ENCODE results near the gene FMN2.

FMN2 gene

DNA sequence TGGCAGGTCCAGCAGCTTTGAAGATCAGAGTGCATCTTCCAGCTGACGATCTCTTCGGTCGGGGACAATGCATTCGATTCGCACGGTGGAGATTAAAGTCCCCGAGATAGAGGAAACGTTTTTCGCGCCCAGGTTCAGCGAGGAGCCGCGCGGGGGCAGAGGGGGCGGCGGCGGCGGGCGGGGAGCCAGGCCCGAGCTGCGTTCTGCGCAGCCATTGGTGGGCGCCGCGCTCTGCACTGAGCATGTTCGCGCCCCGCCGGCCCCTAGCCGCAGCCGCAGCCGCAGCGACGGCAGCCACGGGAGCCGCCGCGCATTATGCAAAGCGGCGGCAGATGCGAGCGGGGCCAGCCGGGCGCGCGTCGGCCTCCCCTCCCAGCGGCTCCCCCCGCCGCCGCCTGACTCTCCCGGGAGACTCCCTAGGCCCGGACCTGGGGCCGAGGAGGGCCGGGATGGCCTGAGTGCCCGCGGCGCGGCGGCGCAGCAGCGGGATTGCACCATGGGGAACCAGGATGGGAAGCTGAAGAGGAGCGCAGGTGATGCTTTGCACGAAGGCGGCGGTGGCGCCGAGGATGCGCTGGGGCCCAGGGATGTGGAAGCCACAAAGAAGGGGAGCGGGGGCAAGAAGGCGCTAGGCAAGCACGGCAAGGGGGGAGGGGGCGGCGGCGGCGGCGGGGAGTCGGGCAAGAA is at the start of gene FMN2:
Gene FMN2 (plus strand): TSS at position 270 of the 687 bp plus-strand sequence. CDS start 227 bp downstream, at position 497.
- Histone ChIP-seq H3K27ac (ENCODE audit: low read depth, low read length) (no peak within 1 kb of the TSS), H3K27me3 (ENCODE audit: insufficient read depth, low read length) (peaks cover 11% of the 10 kb centered on the region; the same call in 1 of the 2 replicates), H3K36me3 (ENCODE audit: insufficient read depth, low read length) (no peaks in the 10 kb centered on the region), H3K79me2 (ENCODE audit: control insufficient read depth, insufficient read depth, low read length, unreplicated experiment) (peaks cover 3% of the 10 kb centered on the region), H3K4me3 (ENCODE audit: low read depth, low read length) (peak within 1 kb of the TSS; percentile 87), H2AFZ (ENCODE audit: low read length, unreplicated experiment) (peak within 1 kb of the TSS; percentile 83), H3K4me1 (ENCODE audit: control insufficient read depth, insufficient read depth, low read length, unreplicated experiment) (peaks cover 21% of the 10 kb centered on the region)

DNA sequence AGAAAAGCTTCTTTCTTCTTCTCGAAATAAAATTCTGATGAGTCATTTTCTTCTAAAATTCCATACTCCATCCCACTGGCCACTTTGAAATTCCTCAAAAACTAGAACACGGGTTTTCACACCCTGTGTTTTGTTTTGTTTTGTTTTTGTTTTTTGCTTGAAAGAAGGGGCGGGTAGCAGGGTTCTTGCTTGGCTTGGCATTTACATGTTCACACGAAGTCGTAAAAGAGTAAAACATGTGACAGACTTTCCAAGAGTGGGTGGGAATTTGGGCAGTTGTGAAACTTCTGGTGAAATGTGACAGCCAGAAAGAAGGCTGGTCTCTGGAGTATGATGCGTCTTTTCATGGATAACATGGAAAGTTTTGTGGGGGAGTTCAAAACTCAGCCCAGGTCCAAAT is 47.1 kb upstream of the FMN2 start:
- Histone ChIP-seq H3K4me1 (ENCODE audit: control insufficient read depth, insufficient read depth, low read length, unreplicated experiment) (no peaks in the 10 kb centered on the region), H3K36me3 (ENCODE audit: insufficient read depth, low read length) (no peaks in the 10 kb centered on the region), H2AFZ (ENCODE audit: low read length, unreplicated experiment) (no peak overlapping the region), H3K27me3 (ENCODE audit: insufficient read depth, low read length) (no peaks in the 10 kb centered on the region), H3K4me3 (ENCODE audit: low read depth, low read length) (no peak overlapping the region), H3K79me2 (ENCODE audit: control insufficient read depth, insufficient read depth, low read length, unreplicated experiment) (no peaks in the 10 kb centered on the region), H3K27ac (ENCODE audit: low read depth, low read length) (no peak overlapping the region)

DNA sequence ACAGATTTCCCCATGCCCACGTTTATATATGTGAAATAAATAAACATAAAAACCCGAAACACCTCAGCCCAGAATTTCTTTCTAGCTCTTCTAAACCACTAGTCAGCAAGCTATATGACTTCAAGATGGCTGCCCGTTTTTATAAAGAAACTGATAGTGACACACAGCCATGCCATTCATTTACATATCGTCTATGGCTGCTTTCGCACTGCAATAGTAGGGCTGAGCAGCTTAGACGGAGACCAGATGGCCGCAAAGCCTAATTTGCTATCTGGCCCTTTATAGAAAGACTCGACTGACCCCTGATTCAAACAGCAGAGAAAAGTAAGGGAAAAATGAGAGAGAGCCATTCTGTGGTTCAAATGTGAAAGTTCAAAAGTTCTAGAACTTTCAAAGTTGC is 45.7 kb upstream of the FMN2 start:
- Histone ChIP-seq H2AFZ (ENCODE audit: low read length, unreplicated experiment) (no peak overlapping the region), H3K36me3 (ENCODE audit: insufficient read depth, low read length) (no peaks in the 10 kb centered on the region), H3K27ac (ENCODE audit: low read depth, low read length) (no peak overlapping the region), H3K4me1 (ENCODE audit: control insufficient read depth, insufficient read depth, low read length, unreplicated experiment) (no peaks in the 10 kb centered on the region), H3K79me2 (ENCODE audit: control insufficient read depth, insufficient read depth, low read length, unreplicated experiment) (no peaks in the 10 kb centered on the region), H3K4me3 (ENCODE audit: low read depth, low read length) (no peak overlapping the region), H3K27me3 (ENCODE audit: insufficient read depth, low read length) (no peaks in the 10 kb centered on the region)

DNA sequence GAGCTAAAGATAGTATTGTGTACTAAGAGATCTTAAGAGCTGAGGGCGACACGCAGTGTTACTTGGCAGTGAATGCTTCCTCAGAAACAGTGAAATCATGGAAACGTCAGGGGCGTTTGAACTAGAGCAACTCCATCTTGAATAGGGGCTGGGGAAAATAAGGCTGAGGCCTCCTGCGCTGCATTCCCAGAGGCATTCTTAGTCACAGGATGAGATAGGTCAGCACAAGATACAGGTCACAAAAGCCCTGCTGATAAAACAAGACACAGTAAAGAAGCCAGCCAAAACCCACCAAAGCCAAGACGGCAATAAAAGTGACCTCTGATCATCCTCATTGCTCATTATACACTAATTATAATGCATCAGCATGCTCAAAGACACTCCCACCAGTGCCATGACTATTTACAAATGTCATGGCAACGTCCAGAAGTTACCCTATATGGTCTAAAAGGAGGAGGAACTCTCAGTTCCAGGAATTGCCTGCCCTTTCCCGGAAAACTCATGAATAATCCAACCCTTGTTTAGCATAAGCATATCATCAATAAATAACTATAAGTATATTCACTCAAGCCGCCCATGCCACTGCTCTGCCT is 37.5 kb upstream of the FMN2 start:
- H2AFZ ChIP-seq (ENCODE audit: low read length, unreplicated experiment): no peak overlapping the region
- H3K27ac ChIP-seq (ENCODE audit: low read depth, low read length): no peak overlapping the region
- H3K4me1 ChIP-seq (ENCODE audit: control insufficient read depth, insufficient read depth, low read length, unreplicated experiment): no peaks in the 10 kb centered on the region
- H3K27me3 ChIP-seq (ENCODE audit: insufficient read depth, low read length): no peaks in the 10 kb centered on the region
- H3K36me3 ChIP-seq (ENCODE audit: insufficient read depth, low read length): no peaks in the 10 kb centered on the region
- H3K4me3 ChIP-seq (ENCODE audit: low read depth, low read length): no peak overlapping the region
- H3K79me2 ChIP-seq (ENCODE audit: control insufficient read depth, insufficient read depth, low read length, unreplicated experiment): no peaks in the 10 kb centered on the region

DNA sequence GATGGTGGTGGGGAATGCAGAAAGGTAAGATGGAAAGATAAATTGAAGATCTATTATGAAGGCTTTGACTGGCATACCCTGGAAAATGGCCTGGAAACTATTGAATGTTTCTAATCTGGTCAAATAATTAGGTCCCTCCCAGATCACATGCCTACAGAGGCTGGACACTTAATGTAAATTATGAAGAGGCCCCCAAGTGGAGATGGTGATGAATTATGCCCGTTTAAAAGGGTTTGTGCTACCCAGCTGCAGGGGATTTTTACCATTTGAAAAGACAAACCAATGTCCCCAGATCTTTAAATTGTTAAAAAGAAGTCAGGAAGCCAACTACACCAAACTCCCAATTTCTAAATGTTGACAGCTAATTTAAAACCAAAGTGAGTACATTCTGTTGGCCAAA is 35.7 kb upstream of the FMN2 start:
- no peaks in the 10 kb centered on the region for H3K4me1 ChIP-seq (ENCODE audit: control insufficient read depth, insufficient read depth, low read length, unreplicated experiment)
- no peak overlapping the region for H3K4me3 ChIP-seq (ENCODE audit: low read depth, low read length)
- H2AFZ ChIP-seq (ENCODE audit: low read length, unreplicated experiment): no peak overlapping the region

DNA sequence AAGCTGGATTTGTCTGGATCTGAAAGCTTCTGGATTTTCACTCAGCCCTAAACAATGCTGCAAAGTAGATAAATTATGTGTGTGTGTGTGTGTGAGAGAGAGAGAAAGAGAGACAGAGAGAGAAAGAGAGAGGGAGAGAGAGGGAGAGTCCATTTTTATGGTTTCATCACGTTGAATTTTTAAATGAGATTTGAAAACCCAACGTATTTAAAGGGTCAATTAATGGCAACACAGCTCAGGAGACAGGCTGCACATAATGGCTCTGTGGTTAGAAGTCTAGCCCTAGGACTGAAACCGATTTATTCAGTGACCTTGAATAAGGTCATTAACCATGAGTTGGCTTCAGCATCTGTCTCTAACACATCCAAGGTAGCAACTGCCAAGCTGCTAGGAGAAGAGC is 35.3 kb upstream of the FMN2 start:
- Histone ChIP-seq H3K79me2 (ENCODE audit: control insufficient read depth, insufficient read depth, low read length, unreplicated experiment) (no peaks in the 10 kb centered on the region), H3K27ac (ENCODE audit: low read depth, low read length) (no peak overlapping the region)

More for the DNA sequence above, 35.7 kb upstream of the FMN2 start:
- H3K27ac ChIP-seq (ENCODE audit: low read depth, low read length): no peak overlapping the region
- no peaks in the 10 kb centered on the region for H3K36me3 ChIP-seq (ENCODE audit: insufficient read depth, low read length)
- H3K27me3 ChIP-seq (ENCODE audit: insufficient read depth, low read length): no peaks in the 10 kb centered on the region
- H3K79me2 ChIP-seq (ENCODE audit: control insufficient read depth, insufficient read depth, low read length, unreplicated experiment): no peaks in the 10 kb centered on the region

DNA sequence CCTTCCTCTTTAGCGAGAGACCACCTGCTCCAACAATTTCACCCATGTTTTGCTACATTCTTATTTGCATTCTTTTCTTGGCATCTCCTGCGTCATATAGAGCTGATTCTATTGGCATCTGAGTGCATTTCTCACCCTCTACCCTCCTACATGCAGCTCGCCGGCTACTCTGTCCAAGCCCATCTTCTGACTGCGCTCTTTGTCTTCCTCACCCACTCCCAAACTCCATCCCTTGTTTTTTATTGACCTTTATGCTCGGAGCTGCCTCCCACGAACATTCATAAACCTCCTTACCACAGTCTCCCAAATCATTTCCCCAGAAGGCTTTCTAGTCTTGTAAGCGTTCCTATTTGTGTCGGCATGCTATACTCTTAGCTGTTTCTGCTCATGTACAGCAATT is 33.6 kb upstream of the FMN2 start:
- Histone ChIP-seq H3K36me3 (ENCODE audit: insufficient read depth, low read length) (no peaks in the 10 kb centered on the region), H3K79me2 (ENCODE audit: control insufficient read depth, insufficient read depth, low read length, unreplicated experiment) (no peaks in the 10 kb centered on the region), H2AFZ (ENCODE audit: low read length, unreplicated experiment) (no peak overlapping the region), H3K27ac (ENCODE audit: low read depth, low read length) (no peak overlapping the region), H3K27me3 (ENCODE audit: insufficient read depth, low read length) (no peaks in the 10 kb centered on the region), H3K4me1 (ENCODE audit: control insufficient read depth, insufficient read depth, low read length, unreplicated experiment) (no peaks in the 10 kb centered on the region), H3K4me3 (ENCODE audit: low read depth, low read length) (no peak overlapping the region)

More for the DNA sequence above, 35.3 kb upstream of the FMN2 start:
- Histone ChIP-seq H3K27me3 (ENCODE audit: insufficient read depth, low read length) (no peaks in the 10 kb centered on the region), H3K4me3 (ENCODE audit: low read depth, low read length) (no peak overlapping the region), H3K4me1 (ENCODE audit: control insufficient read depth, insufficient read depth, low read length, unreplicated experiment) (no peaks in the 10 kb centered on the region), H3K36me3 (ENCODE audit: insufficient read depth, low read length) (no peaks in the 10 kb centered on the region), H2AFZ (ENCODE audit: low read length, unreplicated experiment) (peak overlapping the region; percentile 15)

DNA sequence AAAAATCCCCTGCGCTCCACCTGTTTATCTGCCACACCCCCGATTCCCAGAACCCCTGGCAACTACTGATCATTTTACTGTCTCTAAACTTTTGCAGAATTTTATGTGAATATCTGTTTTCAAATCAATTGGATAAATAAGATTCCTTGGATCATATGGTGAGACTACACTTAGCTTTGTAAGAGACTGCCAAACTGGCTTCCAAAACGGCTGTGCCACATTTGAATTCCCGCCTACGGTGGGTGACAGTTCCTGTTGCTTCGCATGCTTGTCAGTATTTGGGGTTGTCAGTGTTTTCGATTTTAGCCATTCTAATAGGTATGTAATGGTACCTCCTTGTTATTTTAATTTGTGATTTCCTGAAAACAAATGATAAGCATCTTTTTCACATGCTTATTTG is 22.7 kb upstream of the FMN2 start:
- Histone ChIP-seq H3K27ac (ENCODE audit: low read depth, low read length) (no peak overlapping the region), H3K4me3 (ENCODE audit: low read depth, low read length) (no peak overlapping the region), H3K79me2 (ENCODE audit: control insufficient read depth, insufficient read depth, low read length, unreplicated experiment) (no peaks in the 10 kb centered on the region), H3K4me1 (ENCODE audit: control insufficient read depth, insufficient read depth, low read length, unreplicated experiment) (no peaks in the 10 kb centered on the region), H3K27me3 (ENCODE audit: insufficient read depth, low read length) (no peaks in the 10 kb centered on the region), H2AFZ (ENCODE audit: low read length, unreplicated experiment) (no peak overlapping the region), H3K36me3 (ENCODE audit: insufficient read depth, low read length) (no peaks in the 10 kb centered on the region)

DNA sequence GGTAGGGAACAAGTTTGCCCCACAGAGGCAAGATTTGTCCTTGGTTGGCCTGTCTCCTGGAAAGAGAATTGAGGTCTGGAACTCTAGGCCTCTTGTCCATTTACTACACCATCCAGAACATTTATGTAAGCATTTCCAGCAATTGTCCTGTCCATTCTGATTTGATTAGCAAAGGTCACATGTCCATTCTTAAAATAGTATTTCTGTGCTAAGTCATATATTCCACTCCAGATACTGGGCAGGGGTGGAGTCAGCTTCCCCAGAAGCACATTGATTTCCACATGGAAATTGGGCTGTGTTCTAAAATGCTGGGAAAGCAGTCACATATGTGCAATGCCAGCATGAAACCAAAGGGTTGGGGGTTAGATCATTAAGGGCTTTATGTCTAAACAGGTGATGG is 21.5 kb upstream of the FMN2 start:
- no peak overlapping the region for H3K27ac ChIP-seq (ENCODE audit: low read depth, low read length)
- H2AFZ ChIP-seq (ENCODE audit: low read length, unreplicated experiment): no peak overlapping the region
- H3K79me2 ChIP-seq (ENCODE audit: control insufficient read depth, insufficient read depth, low read length, unreplicated experiment): no peaks in the 10 kb centered on the region
- H3K27me3 ChIP-seq (ENCODE audit: insufficient read depth, low read length): no peaks in the 10 kb centered on the region
- no peak overlapping the region for H3K4me3 ChIP-seq (ENCODE audit: low read depth, low read length)
- H3K4me1 ChIP-seq (ENCODE audit: control insufficient read depth, insufficient read depth, low read length, unreplicated experiment): no peaks in the 10 kb centered on the region
- no peaks in the 10 kb centered on the region for H3K36me3 ChIP-seq (ENCODE audit: insufficient read depth, low read length)

DNA sequence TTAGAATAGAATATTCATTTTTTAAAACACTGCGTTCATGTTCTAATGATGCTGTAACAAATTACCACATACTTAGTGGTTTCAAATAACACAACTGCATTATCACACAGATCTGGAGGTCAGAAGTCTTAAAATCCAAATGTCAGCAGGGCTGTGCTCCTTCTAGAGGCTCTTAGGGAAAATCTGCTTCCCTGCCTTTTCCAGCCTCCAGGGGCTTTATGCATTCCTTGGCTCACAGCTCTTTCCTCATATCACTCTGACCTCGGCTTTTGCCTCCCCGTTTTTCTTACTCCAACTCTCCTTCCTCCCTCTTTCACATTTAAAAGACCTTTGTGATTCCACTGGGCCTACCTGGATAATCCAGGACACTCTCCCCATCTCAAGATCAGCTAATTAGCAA is 18.6 kb upstream of the FMN2 start:
- Histone ChIP-seq H3K4me3 (ENCODE audit: low read depth, low read length) (no peak overlapping the region), H3K4me1 (ENCODE audit: control insufficient read depth, insufficient read depth, low read length, unreplicated experiment) (no peaks in the 10 kb centered on the region), H2AFZ (ENCODE audit: low read length, unreplicated experiment) (no peak overlapping the region), H3K36me3 (ENCODE audit: insufficient read depth, low read length) (no peaks in the 10 kb centered on the region), H3K27ac (ENCODE audit: low read depth, low read length) (no peak overlapping the region), H3K79me2 (ENCODE audit: control insufficient read depth, insufficient read depth, low read length, unreplicated experiment) (no peaks in the 10 kb centered on the region), H3K27me3 (ENCODE audit: insufficient read depth, low read length) (no peaks in the 10 kb centered on the region)

DNA sequence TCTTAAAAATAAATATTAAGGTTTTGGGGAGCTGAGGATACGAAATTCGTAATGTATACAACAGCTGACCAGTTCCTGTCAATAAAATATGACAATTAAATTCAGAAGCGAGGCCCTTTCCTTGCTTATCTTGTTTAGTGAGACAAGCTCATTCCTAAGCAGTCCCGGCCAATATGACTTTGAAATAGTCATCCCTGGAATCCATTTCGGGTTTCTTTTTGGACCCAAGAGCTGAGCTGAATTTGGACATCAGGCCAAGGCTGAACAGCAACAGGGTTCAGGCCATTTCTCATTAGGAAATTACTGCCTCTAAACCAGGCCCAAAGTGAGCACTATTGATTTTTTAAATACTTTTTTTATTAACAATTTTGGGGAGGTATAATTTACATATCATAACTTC is 17.3 kb upstream of the FMN2 start:
- Histone ChIP-seq H3K4me3 (ENCODE audit: low read depth, low read length) (no peak overlapping the region), H2AFZ (ENCODE audit: low read length, unreplicated experiment) (peak overlapping the region; percentile 73), H3K4me1 (ENCODE audit: control insufficient read depth, insufficient read depth, low read length, unreplicated experiment) (no peaks in the 10 kb centered on the region), H3K36me3 (ENCODE audit: insufficient read depth, low read length) (no peaks in the 10 kb centered on the region), H3K27ac (ENCODE audit: low read depth, low read length) (no peak overlapping the region), H3K79me2 (ENCODE audit: control insufficient read depth, insufficient read depth, low read length, unreplicated experiment) (no peaks in the 10 kb centered on the region), H3K27me3 (ENCODE audit: insufficient read depth, low read length) (no peaks in the 10 kb centered on the region)

All from ACC112 (cell line).